SU-DHL-6 (cell line): ENCODE measurements around the gene TOP1.

Experiments used
- EZH2phosphoT487 ChIP-seq: fragments of 200-600 bp; sonication (generic), shearing (Covaris generic); conservative IDR thresholded peaks from 2 replicates; pipeline ENCODE4 v1.6.1; 2018; ENCODE audit warnings: mild to moderate bottlenecking, antibody characterized with exemption, low read length, moderate library complexity, mixed read lengths
- TF ChIP-seq, protein P1 (sequence below): fragments of 200-600 bp; sonication (generic); IDR thresholded peaks from one replicate; pipeline ENCODE4 v1.5.1; 2017; ENCODE audit warnings: antibody characterized with exemption, mild to moderate bottlenecking, low read length, moderate library complexity; ENCODE audit not compliant: insufficient read depth, poor library complexity, severe bottlenecking

DNA sequence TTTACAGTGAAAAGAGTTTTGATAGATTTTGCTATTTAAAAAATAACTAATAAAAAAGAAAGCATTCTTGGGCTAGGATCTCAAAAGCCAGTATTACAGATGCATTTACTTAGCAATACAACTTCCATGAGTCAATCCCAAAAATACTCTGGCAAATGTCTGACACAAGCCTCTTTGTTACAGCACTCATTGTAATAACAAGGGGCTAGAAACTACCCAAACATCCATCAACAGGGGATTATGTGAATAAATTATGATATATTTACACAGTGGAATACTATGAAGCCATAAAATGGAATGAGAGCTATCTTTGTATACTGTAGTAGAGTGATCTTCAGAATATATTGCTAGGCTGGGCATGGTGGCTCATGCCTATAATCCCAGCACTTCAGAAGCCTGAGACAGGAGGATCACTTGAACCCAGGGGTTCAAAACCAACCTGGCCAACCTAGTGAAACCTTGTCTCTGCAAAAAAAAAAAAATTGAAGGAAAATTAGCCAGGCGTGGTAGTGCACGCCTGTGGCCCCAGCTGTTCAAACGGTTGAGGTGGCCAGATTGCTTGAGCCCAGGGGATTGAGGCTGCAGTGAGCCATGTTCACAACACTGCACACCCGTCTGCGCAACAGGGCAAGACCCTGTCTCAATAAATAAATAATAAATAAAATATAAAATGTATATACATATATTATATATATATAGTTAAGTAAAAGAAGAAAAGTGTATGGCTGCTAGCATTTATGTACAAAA is 34.7 kb upstream of the TOP1 start:
- TF ChIP-seq, protein P1, sequence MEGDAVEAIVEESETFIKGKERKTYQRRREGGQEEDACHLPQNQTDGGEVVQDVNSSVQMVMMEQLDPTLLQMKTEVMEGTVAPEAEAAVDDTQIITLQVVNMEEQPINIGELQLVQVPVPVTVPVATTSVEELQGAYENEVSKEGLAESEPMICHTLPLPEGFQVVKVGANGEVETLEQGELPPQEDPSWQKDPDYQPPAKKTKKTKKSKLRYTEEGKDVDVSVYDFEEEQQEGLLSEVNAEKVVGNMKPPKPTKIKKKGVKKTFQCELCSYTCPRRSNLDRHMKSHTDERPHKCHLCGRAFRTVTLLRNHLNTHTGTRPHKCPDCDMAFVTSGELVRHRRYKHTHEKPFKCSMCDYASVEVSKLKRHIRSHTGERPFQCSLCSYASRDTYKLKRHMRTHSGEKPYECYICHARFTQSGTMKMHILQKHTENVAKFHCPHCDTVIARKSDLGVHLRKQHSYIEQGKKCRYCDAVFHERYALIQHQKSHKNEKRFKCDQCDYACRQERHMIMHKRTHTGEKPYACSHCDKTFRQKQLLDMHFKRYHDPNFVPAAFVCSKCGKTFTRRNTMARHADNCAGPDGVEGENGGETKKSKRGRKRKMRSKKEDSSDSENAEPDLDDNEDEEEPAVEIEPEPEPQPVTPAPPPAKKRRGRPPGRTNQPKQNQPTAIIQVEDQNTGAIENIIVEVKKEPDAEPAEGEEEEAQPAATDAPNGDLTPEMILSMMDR, result no peak
- TF ChIP-seq EZH2phosphoT487, result no peak
